ENCODE results near the gene SETBP1.

SETBP1 gene

DNA sequence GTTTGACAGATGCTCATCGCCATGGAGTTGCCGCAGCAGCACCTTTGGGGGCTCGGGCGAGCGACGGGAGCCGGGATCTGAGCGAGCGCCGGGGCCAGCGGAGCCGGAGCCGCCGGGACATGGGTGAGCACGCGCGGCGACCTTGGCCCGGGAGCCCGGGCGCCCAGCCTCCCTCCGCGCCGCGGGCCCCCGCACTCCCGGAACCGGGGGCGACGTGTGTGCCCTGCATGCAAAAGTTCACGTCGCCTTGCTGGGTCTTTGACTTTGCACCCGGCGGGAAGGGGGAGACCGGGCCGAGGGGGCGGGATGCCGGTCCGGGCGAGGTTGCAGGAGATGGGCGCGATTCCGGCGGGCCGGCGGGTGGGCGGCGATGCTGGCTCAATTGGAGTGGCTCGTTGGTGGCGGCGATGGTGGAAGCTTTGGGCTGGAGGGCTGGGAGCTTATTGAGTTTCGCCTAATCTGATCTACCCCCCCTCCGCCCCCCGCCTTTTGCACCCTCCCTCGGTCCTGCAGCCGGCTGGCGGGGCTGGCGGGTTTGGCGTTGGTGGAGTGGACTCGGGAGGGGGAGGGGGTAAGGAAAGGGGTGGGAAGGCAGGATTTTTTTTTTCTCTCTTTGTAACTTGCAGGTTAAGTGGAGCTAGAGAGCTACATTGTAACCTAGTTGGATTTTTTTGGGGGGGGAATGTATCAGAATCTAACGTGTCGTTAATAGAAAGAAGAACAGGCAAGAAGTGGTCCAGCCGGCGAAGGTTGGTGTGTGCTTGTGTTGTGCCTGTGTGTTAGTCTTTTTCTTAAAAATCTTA, at the start of gene SETBP1:
SETBP1 (plus strand) TSS at position 616 of the 803 bp plus-strand sequence. CDS start 20,459 bp downstream, outside the sequence.
- peaks cover 0 to 27% (median 9%) of the 10 kb centered on the region in 11 experiments; a peak in 11 of 22 replicates for H4K20me1 ChIP-seq
- no peaks in the 10 kb centered on the region for H3K36me3 ChIP-seq
- TF ChIP-seq Cebpa-rat (IDR thresholded peaks at IDR 0.05) = no peak
- peak within 1 kb of the TSS; percentile 66 to 96 (median 89); a peak in 21 of 22 replicates for H3K27ac ChIP-seq
- H3K4me3 ChIP-seq = peak within 1 kb of the TSS; percentile 79 to 91 (median 86)
- peak within 1 kb of the TSS; percentile 82 to 98 (median 90) for H3K9ac ChIP-seq
- H3K4me1 ChIP-seq = peaks cover 12 to 35% (median 30%) of the 10 kb centered on the region in 10 experiments; a peak in 19 of 20 replicates
- peak within 1 kb of the TSS; percentile 88 to 99 (median 95) for H3K4me2 ChIP-seq
- no peaks in the 10 kb centered on the region for H3K9me3 ChIP-seq (replicated peaks in 1 of 11)
- H3K27me3 ChIP-seq = peaks cover 33 to 62% (median 44%) of the 10 kb centered on the region in 11 experiments

DNA sequence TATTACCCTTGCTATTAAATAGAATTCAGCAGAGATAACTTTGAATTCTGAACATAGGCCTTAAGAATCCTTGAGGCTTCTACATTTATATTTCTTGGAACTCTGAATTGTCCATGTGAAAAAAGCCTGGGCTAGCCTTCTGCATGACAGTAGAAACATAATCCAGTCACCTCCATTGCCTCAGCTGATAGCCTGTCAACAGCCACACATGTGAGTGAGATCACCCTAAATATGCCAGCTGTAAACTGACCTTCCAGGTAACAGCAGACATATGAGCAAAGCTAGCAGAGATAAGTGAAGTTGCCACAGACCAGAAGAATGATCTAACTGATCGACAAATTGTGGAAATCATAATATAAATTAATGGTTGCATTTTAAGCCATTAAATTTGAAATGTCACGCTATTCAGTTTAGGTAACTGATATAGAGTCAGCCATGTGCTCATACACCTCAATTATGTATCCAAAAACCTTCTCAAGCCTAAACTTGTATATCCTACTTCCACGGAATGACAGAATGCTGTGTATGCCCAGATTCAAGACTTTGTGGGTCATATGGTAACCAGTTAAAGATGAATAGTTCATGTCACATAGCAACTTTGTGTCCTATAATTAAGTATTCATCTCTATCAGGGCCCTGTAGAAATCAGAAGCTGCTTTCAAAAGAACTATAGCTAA, 48.1 kb upstream of the SETBP1 start:
- Histone ChIP-seq H3K4me2 (no peak overlapping the region), H4K20me1 (no peaks in the 10 kb centered on the region)

GRCh38 chr18:44635546-44635945, 45.1 kb upstream of the SETBP1 start:
- no peak overlapping the region for H3K4me3 ChIP-seq
- H3K9me3 ChIP-seq (replicated peaks in 1 of 11) = no peaks in the 10 kb centered on the region
- no peak overlapping the region for H3K27ac ChIP-seq
- H3K9ac ChIP-seq = no peak overlapping the region
- no peaks in the 10 kb centered on the region for H3K27me3 ChIP-seq
- no peak for TF ChIP-seq Cebpa-rat (IDR thresholded peaks at IDR 0.05)
- H4K20me1 ChIP-seq = no peaks in the 10 kb centered on the region
- H3K4me1 ChIP-seq = peaks cover 0 to 11% (median 2%) of the 10 kb centered on the region in 10 experiments; a peak in 6 of 20 replicates
- no peaks in the 10 kb centered on the region for H3K36me3 ChIP-seq
- peak overlapping the region in 2 of 11 experiments; percentile 4 to 17; a peak in 2 of 22 replicates for H3K4me2 ChIP-seq

More for the DNA sequence above, 48.1 kb upstream of the SETBP1 start:
- H3K4me1 ChIP-seq = peaks cover 0 to 11% (median 2%) of the 10 kb centered on the region in 10 experiments; a peak in 6 of 20 replicates
- H3K27ac ChIP-seq = no peak overlapping the region
- no peak for TF ChIP-seq Cebpa-rat (IDR thresholded peaks at IDR 0.05)
- no peak overlapping the region for H3K9ac ChIP-seq
- no peak overlapping the region for H3K4me3 ChIP-seq
- no peaks in the 10 kb centered on the region for H3K36me3 ChIP-seq
- no peaks in the 10 kb centered on the region for H3K9me3 ChIP-seq (replicated peaks in 1 of 11)
- no peaks in the 10 kb centered on the region for H3K27me3 ChIP-seq

DNA sequence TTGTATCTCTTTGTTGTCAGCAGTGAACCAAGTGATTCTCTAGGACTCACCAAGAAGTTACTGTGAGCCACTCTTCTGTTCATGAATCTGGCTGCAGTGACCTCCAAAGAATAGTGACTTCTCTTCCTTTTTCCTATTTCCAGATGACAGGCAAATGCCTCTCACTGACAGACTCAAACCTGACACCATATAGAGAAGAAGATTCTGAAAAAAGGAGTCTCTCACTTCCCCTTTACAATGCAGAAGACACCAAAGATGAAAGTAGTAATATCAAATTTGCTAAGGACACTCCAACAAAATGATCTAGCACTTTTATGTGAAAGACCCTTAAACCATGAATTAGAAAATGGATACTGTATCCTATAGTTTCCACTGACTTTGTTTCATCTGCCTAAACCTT, 44.4 kb upstream of the SETBP1 start:
- H3K4me1 ChIP-seq = peaks cover 0 to 11% (median 2%) of the 10 kb centered on the region in 10 experiments; a peak in 6 of 20 replicates
- no peaks in the 10 kb centered on the region for H4K20me1 ChIP-seq
- H3K9ac ChIP-seq = no peak overlapping the region
- peak overlapping the region in 2 of 11 experiments; percentile 4 to 17; a peak in 2 of 22 replicates for H3K4me2 ChIP-seq
- no peak overlapping the region for H3K4me3 ChIP-seq
- H3K9me3 ChIP-seq (replicated peaks in 1 of 11) = no peaks in the 10 kb centered on the region
- no peaks in the 10 kb centered on the region for H3K27me3 ChIP-seq
- no peaks in the 10 kb centered on the region for H3K36me3 ChIP-seq
- no peak for TF ChIP-seq Cebpa-rat (IDR thresholded peaks at IDR 0.05)
- no peak overlapping the region for H3K27ac ChIP-seq

DNA sequence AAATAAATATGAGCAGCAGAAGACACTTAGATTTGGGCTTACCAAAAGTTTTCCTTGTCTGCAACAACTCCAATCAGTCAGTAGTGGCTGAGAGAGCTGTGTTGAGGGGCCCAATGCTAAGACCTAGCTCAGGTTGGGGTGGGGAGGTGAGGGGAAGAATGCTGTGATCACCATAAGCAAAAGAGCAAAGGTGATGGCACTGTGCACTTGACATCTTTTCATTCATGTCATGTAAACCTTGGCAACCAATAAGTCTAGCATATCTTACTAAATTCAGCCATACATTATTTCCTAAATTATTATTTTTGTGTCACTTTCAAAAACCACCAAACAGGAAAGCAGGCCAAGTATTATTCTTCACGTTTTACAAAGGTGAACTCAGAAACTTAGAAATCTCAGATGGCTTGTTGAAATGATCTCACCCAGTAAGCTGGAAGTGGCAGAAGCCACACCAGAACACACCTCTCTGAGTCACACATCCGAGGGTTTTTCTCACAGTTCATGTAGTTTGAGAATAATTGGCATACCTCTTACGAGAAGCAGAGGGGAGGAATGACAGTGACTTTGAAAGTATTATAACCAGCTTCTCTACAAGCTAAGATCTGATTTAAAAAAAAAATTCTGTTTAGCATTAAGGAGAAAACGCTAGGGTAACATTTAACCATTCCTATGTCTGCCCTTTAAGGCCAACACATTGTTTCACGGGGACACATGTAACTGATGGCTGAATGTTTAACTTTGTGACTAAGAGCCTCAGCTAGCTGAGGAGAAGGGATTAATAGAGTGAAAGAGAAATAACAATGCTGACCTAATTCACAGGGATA, 43.3 kb upstream of the SETBP1 start:
- TF ChIP-seq Cebpa-rat (IDR thresholded peaks at IDR 0.05) = no peak
- Histone ChIP-seq H3K4me2 (no peak overlapping the region), H3K36me3 (no peaks in the 10 kb centered on the region), H3K4me3 (no peak overlapping the region), H3K27me3 (no peaks in the 10 kb centered on the region), H3K4me1 (peaks cover 0 to 11% (median 2%) of the 10 kb centered on the region in 10 experiments; a peak in 6 of 20 replicates), H4K20me1 (no peaks in the 10 kb centered on the region), H3K27ac (no peak overlapping the region), H3K9me3 (replicated peaks in 1 of 11) (no peaks in the 10 kb centered on the region), H3K9ac (no peak overlapping the region)

DNA sequence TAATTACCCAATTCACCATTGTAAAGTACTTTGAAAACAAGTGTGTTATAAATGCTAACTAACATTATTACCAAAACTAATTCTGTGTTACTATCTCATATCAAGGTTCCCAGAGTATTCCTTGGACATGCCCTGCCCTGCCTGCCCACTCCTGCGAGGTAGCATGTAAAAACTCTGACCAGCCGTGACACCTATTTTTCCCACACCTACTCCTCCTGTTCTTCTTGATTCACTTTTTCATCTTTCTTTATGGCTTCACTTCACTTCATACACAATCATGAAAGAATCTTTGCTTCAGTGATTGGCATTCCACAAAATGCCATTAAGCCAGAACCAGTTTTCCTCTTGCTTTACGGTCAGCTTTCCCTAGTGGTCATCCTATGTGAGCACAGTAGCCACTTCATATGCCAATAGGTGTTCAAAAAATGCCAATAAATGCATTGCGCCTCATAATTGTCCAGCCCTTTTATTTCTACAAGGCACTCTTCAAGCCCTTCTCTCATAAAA, 42.6 kb upstream of the SETBP1 start:
- H3K4me3 ChIP-seq = no peak overlapping the region
- H3K4me2 ChIP-seq = no peak overlapping the region
- H3K27ac ChIP-seq = no peak overlapping the region
- H3K4me1 ChIP-seq = peaks cover 0 to 11% (median 2%) of the 10 kb centered on the region in 10 experiments; a peak in 6 of 20 replicates
- H3K27me3 ChIP-seq = no peaks in the 10 kb centered on the region
- H3K9me3 ChIP-seq (replicated peaks in 1 of 11) = no peaks in the 10 kb centered on the region
- no peaks in the 10 kb centered on the region for H3K36me3 ChIP-seq
- TF ChIP-seq Cebpa-rat (IDR thresholded peaks at IDR 0.05) = no peak
- no peaks in the 10 kb centered on the region for H4K20me1 ChIP-seq
- no peak overlapping the region for H3K9ac ChIP-seq

GRCh38 chr18:44638811-44639210, 41.9 kb upstream of the SETBP1 start:
- H3K9me3 ChIP-seq (replicated peaks in 1 of 11) = no peaks in the 10 kb centered on the region
- no peaks in the 10 kb centered on the region for H4K20me1 ChIP-seq
- no peak overlapping the region for H3K27ac ChIP-seq
- H3K36me3 ChIP-seq = no peaks in the 10 kb centered on the region
- H3K9ac ChIP-seq = no peak overlapping the region
- no peak overlapping the region for H3K4me3 ChIP-seq
- no peak overlapping the region for H3K4me2 ChIP-seq
- no peaks in the 10 kb centered on the region for H3K27me3 ChIP-seq
- no peak for TF ChIP-seq Cebpa-rat (IDR thresholded peaks at IDR 0.05)
- H3K4me1 ChIP-seq = peaks cover 0 to 11% (median 2%) of the 10 kb centered on the region in 10 experiments; a peak in 6 of 20 replicates

- no peak overlapping the region for H3K27ac ChIP-seq
- no peaks in the 10 kb centered on the region for H4K20me1 ChIP-seq
- H3K27me3 ChIP-seq = no peaks in the 10 kb centered on the region
- no peak overlapping the region for H3K4me3 ChIP-seq
- no peak overlapping the region for H3K9ac ChIP-seq
- no peak for TF ChIP-seq Cebpa-rat (IDR thresholded peaks at IDR 0.05)
- no peaks in the 10 kb centered on the region for H3K36me3 ChIP-seq
- no peak overlapping the region for H3K4me2 ChIP-seq
- H3K9me3 ChIP-seq (replicated peaks in 1 of 11) = no peaks in the 10 kb centered on the region
- H3K4me1 ChIP-seq = no peaks in the 10 kb centered on the region
These were observed 37.7 kb upstream of the SETBP1 start for GRCh38 chr18:44643004-44643403.
